NCI-H2196 treated with DMSO at 0.1 percent for 48 hours (cell line): ENCODE results near the gene SGSH.
"Not testable (repeated sequence)": the region's sequence is repeated elsewhere in the genome, so short reads cannot be mapped to it uniquely, and the experiment has no call there.

Source experiments
- DNase-seq: peaks from one replicate; lab custom pipeline; 2025; ENCODE audit not compliant: unreplicated experiment; lab: John Stamatoyannopoulos, UW

Gene SGSH

DNA sequence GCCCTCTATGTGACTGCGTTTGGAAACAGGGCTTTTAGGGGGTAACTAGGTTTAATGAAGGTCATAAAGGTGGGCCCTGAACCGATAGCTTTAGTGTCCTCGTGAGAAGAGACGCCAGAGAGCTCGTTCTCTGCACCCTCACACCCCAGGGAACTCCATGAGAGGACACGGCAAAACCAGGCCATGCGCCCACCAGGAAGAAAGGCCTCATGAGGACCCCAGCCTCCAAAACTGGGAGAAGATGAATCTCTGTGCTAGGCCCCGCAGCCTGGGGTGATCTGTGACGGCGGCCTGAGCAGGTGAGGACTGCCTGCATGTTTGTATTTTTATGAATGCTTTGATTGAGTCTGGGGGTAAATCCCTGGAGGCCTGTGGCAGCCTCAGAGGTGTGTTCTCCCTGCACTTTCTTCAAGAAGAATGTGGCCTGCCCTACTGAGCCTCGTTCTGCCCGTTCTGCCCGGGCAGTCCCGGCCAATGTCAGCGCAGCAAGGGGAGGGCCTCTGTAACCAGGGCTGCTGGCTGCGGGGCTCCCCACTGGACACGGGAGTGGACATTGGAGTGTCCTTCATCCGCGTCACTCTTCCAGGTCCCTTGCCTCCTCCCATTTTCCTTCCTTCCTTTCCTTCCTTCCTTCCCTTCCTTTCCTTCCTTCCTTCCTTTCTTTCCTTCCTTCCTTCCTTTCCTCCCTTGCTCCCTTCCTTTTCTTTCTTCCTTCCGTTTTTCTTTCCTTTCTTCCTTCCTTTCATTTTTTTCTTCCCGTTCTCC lies 33.7 kb upstream of the SGSH start:
- DNase-seq = no peak

DNA sequence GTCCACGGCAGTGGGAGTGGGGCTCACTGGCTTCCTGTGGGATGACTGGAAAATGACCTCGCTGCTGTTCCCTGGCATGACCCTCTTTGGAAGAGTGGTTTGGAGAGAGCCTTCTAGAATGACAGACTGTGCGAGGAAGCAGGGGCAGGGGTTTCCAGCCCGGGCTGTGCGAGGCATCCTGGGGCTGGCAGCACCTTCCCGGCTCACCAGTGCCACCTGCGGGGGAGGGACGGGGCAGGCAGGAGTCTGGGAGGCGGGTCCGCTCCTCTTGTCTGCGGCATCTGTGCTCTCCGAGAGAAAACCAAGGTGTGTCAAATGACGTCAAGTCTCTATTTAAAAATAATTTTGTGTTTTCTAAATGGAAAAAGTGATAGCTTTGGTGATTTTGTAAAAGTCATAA lies 32.7 kb upstream of the SGSH start:
- peak; percentile 76 for DNase-seq

DNA sequence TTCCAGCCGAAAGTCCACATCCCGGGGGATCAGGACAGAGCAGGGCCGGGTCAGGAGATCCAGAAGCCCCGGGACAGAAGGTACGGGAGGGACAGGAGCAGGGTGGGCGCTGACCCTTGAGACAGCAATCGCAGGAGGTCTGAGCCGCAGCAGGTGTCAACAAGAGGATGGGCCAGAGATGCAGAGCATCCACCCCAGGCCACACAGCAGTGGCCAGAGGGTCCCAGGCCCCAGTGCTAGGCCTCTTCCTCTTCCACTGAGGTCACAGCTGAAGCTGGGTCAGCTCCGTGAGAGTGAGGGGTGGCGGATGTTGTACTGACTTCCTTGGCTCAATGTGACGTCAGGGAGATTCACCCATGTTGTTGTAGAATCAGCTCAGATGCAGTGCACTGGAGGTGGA lies 31.8 kb upstream of the SGSH start:
- DNase-seq = no peak

DNA sequence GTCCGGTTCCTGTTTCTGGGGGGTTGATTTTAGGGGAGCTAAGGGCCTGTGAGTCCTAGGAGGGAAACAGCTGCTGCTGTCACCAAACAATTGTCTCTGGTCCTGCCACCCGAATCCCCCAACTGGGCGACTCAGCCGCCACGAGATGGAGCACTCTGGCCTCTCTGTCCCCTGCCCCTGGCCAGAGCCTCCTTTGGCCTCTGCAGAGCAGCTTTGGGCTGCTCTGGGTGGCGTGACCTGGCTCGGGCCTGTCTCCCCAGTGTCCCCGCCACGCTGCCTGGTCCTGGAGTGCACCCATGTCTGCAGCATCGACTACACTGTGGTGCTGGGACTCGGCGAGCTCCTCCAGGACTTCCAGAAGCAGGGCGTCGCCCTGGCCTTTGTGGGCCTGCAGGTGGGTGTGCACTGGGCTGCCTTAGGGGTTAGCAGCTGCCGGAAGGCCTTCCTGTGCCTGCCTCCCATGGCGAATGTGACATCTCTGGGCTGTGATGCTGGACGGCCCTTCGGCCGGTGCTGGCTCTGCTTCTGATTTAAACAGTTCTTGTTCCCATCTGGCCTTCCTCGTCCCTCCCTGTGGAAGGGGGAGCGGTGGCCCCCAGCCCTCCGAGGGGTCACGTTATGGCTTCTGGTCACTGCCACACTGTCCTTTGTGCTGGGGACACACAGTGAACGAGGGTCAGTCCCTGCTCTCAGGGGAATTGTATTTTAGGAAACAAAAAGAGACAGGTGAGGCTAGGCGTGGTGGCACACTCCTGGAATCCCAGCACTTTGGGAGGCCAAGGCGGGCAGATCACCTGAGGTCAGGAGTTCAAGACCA lies 29.0 kb upstream of the SGSH start:
- no peak for DNase-seq

DNA sequence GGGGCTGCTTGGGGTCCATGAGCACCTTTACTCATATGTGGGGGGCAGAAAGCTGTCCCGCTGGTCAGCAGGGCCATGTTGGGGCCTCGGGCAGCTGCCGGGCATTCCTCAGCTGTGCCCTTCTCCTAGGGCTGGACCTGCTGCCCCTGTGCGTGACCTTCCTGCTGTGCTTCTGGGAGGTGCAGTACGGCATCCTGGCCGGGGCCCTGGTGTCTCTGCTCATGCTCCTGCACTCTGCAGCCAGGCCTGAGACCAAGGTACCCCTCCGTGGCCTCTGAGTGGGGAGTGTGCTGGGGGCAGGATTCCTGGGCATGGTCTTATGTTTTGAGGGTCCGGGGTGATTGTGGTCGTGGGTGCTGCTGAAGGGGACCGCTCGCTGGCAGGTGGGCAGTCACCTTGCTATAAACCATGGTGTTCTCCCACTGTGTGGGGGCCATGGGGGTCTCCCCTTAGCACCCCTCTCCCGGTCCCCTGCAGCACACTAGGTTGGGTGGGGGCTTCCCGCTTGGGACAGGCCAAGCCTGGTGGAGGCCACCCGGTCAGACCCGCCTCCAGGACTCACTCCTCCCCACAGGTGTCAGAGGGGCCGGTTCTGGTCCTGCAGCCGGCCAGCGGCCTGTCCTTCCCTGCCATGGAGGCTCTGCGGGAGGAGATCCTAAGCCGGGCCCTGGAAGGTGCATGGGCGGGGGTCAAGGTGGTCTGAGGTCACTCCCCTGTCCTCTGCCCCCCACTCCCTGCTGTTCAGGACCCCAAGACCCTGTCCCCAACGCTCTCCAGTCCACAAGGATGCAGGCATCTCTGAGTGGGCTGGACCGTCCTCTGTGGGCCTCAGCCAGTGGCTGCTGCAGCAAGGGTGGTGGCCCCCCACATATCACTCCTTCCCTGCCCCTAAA lies 28.1 kb upstream of the SGSH start:
- no peak for DNase-seq

DNA sequence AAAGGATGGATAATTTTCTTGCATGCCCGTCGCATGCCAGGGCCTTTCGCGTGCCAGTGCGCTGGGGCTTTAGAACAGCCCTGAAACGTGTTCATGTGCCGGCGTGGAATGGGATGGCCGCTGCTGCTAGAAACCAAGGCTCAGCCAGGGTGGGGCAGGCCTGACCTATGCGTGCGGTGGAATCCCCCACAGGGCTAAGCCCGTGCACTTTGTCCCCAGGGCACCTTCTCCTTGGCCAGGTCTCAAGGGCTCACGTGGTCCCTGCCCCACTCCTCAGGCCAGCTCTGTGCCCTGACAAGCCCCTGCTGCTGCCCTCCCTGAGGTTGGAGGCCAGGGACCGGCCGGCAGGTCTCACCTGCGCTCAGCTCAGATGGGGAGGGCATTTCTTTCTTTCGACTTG lies 27.4 kb upstream of the SGSH start:
- no peak for DNase-seq

DNA sequence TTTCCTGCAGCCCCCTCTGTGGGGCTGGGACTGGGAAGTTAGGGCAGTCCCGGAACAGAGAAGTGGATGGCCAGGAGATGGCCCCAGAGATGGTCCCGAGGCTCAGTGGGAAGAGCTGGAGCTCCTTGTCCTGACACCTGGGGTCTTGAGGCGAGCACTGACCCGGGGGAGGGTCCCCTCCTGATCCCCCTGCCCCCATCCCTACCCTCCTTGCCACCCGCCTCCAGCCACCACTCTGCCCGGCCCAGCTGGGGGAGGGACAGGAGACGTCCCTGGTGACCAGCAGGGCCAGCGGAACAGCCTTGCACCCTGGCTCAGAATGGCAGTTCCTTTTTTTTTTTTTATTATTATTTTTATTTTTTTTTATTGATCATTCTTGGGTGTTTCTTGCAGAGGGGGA lies 26.6 kb upstream of the SGSH start:
- DNase-seq = no peak

DNA sequence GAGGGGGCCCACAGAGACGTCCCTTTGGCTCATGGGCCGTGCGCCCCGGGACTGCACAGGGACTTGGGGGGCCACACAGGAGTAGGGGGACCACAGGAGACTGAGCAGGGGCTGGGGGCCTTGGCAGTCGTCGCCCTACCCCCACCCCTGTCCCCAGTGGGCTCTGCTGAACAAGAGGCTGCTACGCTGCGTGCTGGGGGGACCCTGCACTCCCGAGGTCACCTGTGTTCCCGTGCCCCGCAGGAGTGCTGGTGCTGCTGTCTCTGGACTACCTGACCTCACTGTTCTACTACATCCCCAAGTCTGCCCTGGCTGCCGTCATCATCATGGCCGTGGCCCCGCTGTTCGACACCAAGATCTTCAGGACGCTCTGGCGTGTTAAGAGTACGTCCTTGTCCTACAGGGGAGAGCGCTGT lies 26.1 kb upstream of the SGSH start:
- no peak for DNase-seq

DNA sequence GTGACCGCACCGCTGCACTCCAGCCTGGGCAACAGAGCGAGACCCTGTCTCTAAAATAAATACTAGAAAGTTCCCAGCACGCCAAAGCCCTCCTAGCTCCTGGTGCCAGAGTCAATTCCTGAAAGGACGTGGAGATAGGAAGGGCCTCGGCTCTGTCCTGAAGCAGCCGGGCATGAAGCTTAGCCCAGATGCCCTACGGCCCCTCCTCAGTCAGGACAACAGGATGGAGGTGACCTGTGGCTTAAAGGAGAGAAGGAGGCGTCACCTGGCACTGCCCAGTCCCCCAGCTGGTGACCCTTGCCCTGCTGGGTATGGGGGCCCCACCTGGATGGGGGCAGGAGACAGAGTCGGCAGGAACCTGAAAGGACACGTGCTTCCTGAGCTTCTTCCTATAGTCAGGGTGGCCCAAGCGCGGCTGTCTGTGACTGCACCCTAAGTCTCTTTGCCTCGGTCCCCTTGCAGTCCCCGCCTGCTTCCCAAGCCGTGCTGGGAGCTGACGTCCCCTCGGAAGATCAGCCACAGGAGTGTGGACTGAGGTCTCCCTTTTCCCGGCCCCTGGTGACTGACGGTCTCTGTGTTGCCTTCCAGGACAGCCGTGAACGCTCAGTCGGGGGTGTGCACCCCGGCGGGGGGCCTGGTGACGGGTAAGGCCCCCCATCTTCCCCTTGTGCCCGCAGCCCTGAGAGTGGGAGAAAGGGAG lies 25.6 kb upstream of the SGSH start:
- DNase-seq = no peak

DNA sequence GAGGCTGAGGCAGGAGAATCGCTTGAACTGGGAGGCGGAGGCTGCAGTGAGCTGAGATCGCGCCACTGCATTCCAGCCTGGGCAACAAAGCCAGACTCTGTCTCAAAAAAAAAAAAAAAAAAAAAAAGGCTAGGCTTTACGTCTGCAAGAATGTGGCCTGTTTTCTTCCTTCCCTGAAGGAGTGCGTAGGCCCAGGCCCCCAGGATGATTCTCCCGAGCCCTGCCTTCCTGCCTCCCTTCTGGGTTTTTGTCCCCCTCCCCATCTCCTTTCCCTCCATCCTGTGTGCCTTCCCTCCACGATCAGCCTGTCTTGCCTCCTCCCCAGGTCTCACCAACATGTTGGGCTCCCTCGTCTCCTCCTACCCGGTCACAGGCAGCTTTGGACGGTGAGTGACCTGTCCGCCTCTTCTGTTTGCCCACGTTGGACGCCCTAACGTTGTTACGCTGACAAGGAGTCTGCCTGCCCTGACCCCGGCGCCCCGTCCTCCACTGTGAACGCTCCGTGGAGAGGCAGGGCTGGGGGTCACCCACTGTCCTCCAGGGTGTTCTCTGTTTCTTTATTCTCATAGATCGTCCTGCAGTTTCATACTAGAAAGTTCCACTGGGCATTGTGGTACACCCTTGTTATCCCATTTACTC lies 24.9 kb upstream of the SGSH start:
- DNase-seq = no peak

DNA sequence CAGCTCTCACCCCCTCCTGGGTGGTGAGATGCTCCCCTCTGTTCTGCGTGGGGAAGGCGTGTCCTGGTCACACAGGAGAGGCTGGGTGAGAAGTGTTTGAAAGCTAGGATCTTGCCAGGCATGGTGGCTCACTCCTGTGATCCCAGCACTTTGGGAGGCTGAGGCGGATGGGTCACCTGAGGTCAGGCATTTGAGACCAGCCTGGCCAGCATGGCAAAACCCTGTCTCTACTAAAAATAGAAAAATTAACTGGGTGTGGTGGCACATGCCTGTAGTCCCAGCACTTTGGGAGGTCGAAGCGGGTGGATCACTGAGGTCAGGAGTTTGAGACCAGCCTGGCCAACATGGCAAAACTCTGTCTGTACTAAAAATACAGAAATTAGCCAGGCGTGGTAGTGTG lies 24.3 kb upstream of the SGSH start:
- not testable (repeated sequence) for DNase-seq

DNA sequence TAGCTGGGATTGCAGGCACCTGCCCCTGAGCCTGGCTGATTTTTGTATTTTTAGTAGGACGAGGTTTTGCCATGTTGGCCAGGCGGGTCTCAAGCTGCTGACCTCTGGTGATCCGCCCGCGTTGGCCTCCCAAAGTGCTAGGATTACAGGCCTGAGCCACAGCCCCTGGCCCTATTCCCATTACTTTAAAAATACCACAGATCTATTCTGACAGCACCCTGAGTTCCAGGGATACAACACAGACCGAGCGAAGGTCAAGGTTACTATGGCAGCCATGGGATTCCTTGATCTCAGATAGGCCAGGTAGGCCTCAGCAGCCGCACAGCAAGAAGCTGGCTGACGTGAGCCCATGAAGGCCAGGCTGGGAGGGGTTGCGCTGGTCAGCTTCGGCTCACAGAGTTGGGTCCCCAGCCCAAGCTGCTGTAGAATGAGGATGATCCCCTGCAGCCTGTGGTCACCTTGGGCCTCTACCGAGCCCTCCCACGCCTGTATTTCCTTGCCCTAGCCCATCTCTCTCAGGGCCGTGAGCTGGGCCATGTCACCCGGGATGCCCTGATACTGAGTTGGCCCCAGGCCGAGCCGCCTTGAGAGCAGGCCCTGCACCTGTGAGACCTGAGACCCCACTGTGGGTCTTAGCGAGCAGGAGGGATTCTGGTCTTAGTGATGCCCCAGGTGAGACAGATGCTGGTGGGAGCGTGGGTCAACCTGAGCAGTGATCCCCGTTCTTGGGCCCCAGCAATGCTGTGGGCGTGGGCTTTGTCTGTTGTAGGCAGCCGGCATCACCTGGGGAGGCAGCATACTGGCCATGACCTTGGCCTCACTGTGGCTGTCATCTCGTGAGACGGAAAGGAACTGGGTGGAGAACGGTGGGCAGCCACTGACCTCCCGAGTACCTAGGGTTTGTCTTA lies 23.6 kb upstream of the SGSH start:
- no peak for DNase-seq

DNA sequence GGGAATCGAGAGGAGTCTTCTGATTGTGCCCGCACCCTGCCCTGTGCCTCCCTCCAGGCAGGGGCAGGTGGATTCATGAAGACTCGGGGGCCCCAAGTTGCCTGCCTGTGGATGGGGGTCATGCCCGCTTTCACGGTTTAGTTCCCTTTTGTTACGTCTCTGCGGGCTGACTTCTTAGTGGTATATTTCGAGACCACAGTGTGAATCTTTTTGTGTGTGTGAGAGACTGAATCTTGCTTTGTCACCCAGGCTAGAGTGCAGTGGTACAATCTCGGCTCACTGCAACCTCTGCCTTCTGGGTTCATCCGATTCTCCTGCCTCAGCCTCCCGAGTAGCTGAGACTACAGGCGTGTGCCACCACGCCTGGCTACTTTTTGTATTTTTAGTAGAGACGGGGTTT lies 22.4 kb upstream of the SGSH start:
- DNase-seq = no peak

DNA sequence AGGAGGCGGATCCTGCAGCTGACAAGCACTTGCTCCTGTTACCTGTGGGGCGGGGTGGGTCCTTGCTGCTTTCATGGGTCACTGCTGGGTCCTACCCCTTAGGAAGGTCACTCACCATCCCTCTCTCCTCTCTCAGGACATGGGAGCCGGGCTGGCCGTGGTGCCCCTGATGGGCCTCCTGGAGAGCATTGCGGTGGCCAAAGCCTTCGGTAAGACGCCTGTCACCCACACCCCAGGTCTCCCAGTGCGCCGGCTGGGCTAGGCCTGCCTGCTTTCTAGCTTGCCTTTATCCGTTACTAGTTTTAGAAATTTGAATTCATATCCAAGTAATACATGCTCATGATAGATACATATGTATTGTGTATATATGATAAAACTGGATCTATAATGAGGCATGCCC lies 17.3 kb upstream of the SGSH start:
- no peak for DNase-seq

DNA sequence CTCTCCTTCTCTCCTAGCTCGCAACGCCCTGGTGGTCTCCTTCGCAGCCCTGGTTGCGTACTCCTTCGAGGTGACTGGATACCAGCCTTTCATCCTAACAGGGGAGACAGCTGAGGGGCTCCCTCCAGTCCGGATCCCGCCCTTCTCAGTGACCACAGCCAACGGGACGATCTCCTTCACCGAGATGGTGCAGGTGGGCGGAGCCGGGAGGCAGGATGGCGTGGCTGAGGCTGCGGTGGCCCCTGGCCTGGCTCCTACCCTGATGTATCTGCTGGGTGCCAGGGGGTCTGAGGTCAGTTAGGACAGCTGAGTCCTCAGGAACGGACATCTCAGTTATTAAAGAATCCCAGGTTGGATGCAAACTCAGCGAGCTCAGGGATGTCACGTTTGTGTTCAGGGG lies 16.8 kb upstream of the SGSH start:
- DNase-seq = no peak

DNA sequence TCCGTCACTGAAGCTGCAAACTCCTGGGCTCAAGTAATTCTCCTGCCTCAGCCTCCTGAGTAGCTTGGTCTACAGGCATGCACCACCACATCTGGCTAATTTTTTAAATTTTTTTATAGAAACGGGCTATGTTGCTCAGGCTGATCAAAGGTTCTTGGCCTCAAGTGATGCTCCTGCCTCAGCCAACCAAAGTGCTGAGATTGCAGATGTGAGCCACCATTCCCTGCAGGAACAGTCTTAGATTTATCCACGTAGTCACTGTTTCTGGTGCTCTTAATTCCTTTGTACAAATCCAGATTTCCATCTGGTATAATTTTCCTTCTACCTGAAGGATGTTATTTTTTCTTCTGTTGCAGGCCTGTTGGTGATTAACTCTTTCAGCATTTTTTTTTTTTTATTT lies 13.1 kb upstream of the SGSH start:
- DNase-seq = no peak

DNA sequence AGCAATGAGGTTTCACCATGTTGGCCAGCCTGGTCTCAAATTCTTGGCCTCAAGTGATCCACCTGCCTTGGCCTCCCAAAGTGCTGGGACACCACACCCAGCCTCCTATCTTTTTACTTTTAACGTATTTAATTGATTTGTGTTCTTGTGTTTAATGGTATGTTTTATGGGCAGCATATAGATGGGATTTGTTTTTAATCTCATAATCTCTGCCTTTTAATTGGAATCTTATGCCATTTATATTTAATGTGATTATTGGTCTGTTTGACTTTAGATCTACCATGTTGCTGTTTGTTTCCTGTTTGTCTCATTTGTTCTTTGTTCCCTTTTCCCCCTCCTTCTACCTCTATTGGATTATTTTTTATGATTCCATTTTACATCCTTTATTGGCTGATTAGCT lies 12.3 kb upstream of the SGSH start:
- DNase-seq = no peak

DNA sequence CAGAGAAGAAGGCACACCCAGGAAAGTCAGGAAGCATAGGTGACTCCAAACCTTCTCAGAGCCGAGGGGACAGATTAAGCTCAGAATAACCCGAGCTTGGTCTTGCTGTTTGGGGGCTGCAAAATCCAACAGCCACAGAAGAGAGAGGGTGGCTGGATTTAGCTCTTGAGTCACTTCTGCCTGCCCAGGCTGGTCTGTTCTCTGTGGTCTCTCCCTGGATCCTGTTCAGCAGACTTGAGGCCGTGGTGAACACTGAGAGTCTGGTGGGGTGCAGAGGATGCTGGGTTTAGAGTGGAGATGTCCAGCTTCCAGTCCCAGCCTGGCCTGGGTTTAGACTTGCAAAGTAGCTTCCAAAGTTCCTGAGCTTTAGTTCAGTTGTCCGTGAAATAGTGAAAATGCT lies 8.9 kb upstream of the SGSH start:
- no peak for DNase-seq

DNA sequence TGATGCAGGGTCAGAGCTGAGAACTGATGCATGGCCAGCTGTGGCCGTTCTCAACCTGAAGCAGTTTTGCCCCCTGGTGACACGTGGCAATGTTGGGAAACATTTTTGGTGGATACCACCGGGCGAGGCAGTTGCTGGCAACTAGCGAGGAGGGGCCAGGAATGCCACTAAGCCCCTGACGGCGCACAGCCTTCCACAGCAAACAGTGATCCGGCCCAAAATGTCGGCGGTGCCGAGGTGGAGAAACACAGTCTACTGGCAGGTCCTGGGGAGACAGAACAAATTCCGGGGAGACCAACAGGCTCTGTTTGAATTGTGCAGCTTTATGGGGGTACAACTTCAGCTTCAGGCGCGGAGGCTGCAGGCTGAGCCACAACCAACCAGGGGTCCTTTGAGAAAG lies 8.3 kb upstream of the SGSH start:
- DNase-seq = no peak

DNA sequence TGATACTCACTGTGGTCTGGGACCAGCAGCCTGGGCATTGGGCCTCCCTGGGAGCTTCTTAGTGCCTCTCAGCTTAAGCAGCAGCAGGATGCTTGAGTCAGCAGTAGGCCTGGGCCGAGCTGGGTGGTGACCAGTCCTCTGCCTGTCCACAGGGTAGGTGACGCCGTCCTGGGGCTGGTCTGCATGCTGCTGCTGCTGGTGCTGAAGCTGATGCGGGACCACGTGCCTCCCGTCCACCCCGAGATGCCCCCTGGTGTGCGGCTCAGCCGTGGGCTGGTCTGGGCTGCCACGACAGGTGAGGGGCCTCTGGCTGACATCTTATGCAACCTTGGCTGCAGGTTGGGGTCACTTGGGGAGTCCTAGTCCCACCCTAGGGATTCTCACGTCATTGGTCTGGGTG lies 7.5 kb upstream of the SGSH start:
- no peak for DNase-seq
